K562 (cell line): Measurements from ENCODE around the gene SPCS3. TPM values are rescaled to one million over a fixed set of nuclear protein-coding genes. Genes with fewer than 3 reads are reported as not detected.

Experiments
- CBX3 ChIP-seq, 2 experiments: IDR thresholded peaks; 1 replicate in 1 of 2; 2 replicates in 1 of 2; pipeline ENCODE4 v1.6.1; 2012; ENCODE audit warnings: inconsistent platforms in 2 of 2, low read length in 2 of 2, borderline replicate concordance in 1 of 2, control low read depth in 1 of 2
- ELF4 ChIP-seq: fragments of 450-650 bp; formaldehyde crosslinking; IDR thresholded peaks from 2 replicates; pipeline ENCODE4 v1.4.0; 2022; ENCODE audit warnings: missing genetic modification characterization
- GABPB2 ChIP-seq: fragments of 250-450 bp; sonication (Bioruptor Pico); conservative IDR thresholded peaks from 2 replicates; pipeline ENCODE4 v1.5.1; 2021; ENCODE audit warnings: mild to moderate bottlenecking
- JUNB ChIP-seq: fragments of 450-650 bp; formaldehyde crosslinking; conservative IDR thresholded peaks from 2 replicates; pipeline ENCODE4 v1.4.0; 2020; ENCODE audit warnings: mild to moderate bottlenecking
- LEF1 ChIP-seq: fragments of 450-650 bp; IDR thresholded peaks from 2 replicates; pipeline ENCODE4 v1.6.1; 2016; ENCODE audit warnings: mild to moderate bottlenecking
- MTA1 ChIP-seq: fragments of 450-650 bp; IDR thresholded peaks from 2 replicates; pipeline ENCODE4 v1.6.1; 2017; ENCODE audit warnings: borderline replicate concordance
- NFYB ChIP-seq: IDR thresholded peaks from 2 replicates; pipeline ENCODE4 v1.6.1; 2011; ENCODE audit warnings: mild to moderate bottlenecking, moderate library complexity; ENCODE audit not compliant: insufficient read length; ENCODE audit errors: extremely low read depth
- RFX1 ChIP-seq: fragments of 450-650 bp; IDR thresholded peaks from 2 replicates; pipeline ENCODE4 v1.6.1; 2016; ENCODE audit warnings: mild to moderate bottlenecking, moderate library complexity
- RREB1 ChIP-seq: fragments of 250-450 bp; sonication (Bioruptor Pico); IDR thresholded peaks from 2 replicates; pipeline ENCODE4 v1.4.0; 2020
- SIN3B ChIP-seq: fragments of 450-650 bp; IDR thresholded peaks from 2 replicates; pipeline ENCODE4 v1.6.1; 2017; ENCODE audit warnings: low read depth, mild to moderate bottlenecking, moderate library complexity
- SLC30A9 ChIP-seq: fragments of 250-450 bp; sonication (Bioruptor Pico); IDR thresholded peaks from 2 replicates; pipeline ENCODE4 v1.8.0; 2022; ENCODE audit warnings: mild to moderate bottlenecking, moderate library complexity
- SMARCA5 ChIP-seq: fragments of 450-650 bp; IDR thresholded peaks from 2 replicates; pipeline ENCODE4 v1.6.1; 2016
- SMARCE1 ChIP-seq: fragments of 450-650 bp; IDR thresholded peaks from 2 replicates; pipeline ENCODE4 v1.7.1; 2016; ENCODE audit warnings: mild to moderate bottlenecking
- TAF7 ChIP-seq: fragments of 450-650 bp; IDR thresholded peaks from 2 replicates; pipeline ENCODE4 v1.6.1; 2016; ENCODE audit warnings: missing genetic modification characterization, missing compliant biosample characterization
- TAL1 ChIP-seq: fragments of 450-650 bp; IDR thresholded peaks from 2 replicates; pipeline ENCODE4 v1.6.1; 2016; ENCODE audit warnings: mild to moderate bottlenecking
- TBP ChIP-seq: optimal IDR thresholded peaks from 2 replicates; pipeline ENCODE3; 2011; ENCODE audit warnings: low read depth, low read length, improper control_type of control experiment
- YBX1 ChIP-seq: fragments of 450-650 bp; IDR thresholded peaks from 2 replicates; pipeline ENCODE4 v1.7.1; 2016; ENCODE audit warnings: mild to moderate bottlenecking
- ZNF239 ChIP-seq: fragments of 250-450 bp; sonication (Bioruptor Pico); IDR thresholded peaks from 2 replicates; pipeline ENCODE4 v1.4.0; 2020; ENCODE audit warnings: mild to moderate bottlenecking
- ZNF316 ChIP-seq: fragments of 450-650 bp; IDR thresholded peaks from 2 replicates; pipeline ENCODE4 v1.6.1; 2016
- ZNF766 ChIP-seq: fragments of 200-800 bp; sonication (Bioruptor generic); conservative IDR thresholded peaks from 2 replicates; pipeline ENCODE4 v1.6.1; 2016; ENCODE audit warnings: missing genetic modification characterization, missing compliant biosample characterization
- polyA plus RNA-seq, 8 experiments: library from polyadenylated mRNA; depleted of rRNA in 4 of 8; stranded (reverse) in 5 of 8; unstranded in 3 of 8; fragments of >200 nt; fragmentation: Nextera tagmentation in 2 of 8; fragmentation: Illumina TruSeq in 1 of 8; extraction: Ambion mirVana in 2 of 8; extraction: Trizol in 1 of 8; gene quantifications; 2 replicates each; pipeline versions ENCODE4 v1.2.1 to v1.2.3, GENCODE V29; 2011 to 2014; ENCODE audit warnings: inconsistent platforms in 1 of 8, missing spikeins in 1 of 8
- total RNA-seq, 7 experiments: library from RNA; depleted of rRNA in 6 of 7; stranded (reverse); fragments of >200 nt in 6 of 7; fragmentation: Illumina TruSeq in 2 of 7; extraction: Trizol in 2 of 7; gene quantifications; 2 replicates each; pipeline versions ENCODE4 v1.2.1 to v1.2.3, GENCODE V29; 2011 to 2021; ENCODE audit warnings: low replicate concordance in 1 of 7
- TF ChIP-seq, protein P1 (sequence below): sonication (generic); formaldehyde crosslinking; IDR thresholded peaks from 2 replicates; pipeline ENCODE4 v1.8.1; 2023; ENCODE audit warnings: mild to moderate bottlenecking, missing genetic modification reagents
- TF ChIP-seq, protein P2 (sequence below): fragments of 250-450 bp; sonication (Bioruptor Pico); IDR thresholded peaks from 2 replicates; pipeline ENCODE4 v1.8.0; 2022; ENCODE audit warnings: inconsistent platforms, mild to moderate bottlenecking, moderate library complexity, borderline replicate concordance

Gene SPCS3
- total and polyA plus RNA-seq, 9 of the 15 experiments (the other 6 are each of a cell fraction or from before 2014, with no cell fraction given): 64.6 to 196 (median 85.4) TPM

DNA sequence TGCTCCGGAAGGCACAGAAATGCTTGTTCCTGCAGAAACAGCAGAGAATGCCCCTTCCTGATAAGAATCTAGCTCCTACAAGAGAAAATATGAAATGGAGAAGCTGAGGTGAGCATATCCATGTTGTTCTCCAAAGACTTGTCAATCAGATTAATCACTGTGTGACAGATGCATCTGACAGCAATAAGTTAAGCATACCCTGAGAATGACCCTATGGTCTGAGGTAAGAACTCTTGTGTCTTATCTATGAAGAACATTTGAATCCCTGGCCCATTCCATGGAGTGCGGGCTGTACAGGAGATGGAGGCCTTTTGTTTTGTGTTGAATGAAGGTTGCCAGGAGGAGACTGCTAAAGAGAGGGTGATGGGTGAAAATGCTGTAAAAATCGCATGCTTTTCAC, 29.2 kb upstream of the SPCS3 start (continued):
- TF ChIP-seq, protein P1, sequence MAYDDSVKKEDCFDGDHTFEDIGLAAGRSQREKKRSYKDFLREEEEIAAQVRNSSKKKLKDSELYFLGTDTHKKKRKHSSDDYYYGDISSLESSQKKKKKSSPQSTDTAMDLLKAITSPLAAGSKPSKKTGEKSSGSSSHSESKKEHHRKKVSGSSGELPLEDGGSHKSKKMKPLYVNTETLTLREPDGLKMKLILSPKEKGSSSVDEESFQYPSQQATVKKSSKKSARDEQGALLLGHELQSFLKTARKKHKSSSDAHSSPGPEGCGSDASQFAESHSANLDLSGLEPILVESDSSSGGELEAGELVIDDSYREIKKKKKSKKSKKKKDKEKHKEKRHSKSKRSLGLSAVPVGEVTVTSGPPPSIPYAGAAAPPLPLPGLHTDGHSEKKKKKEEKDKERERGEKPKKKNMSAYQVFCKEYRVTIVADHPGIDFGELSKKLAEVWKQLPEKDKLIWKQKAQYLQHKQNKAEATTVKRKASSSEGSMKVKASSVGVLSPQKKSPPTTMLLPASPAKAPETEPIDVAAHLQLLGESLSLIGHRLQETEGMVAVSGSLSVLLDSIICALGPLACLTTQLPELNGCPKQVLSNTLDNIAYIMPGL (CRISPR knock-in tag): no peak
- TF ChIP-seq TAL1 (peak; percentile 79), NFYB (no peak), RREB1 (CRISPR knock-in tag) (no peak), TAF7 (tag) (no peak), ELF4 (CRISPR knock-in tag) (no peak), ZNF239 (CRISPR knock-in tag) (no peak), RFX1 (peak; percentile 31; the same call in 1 of the 2 replicates), LEF1 (peak; percentile 67; the same call in 1 of the 2 replicates), TBP (peak; percentile 23), ZNF766 (no peak), JUNB (CRISPR knock-in tag) (no peak), SIN3B (no peak), SLC30A9 (CRISPR knock-in tag) (no peak), SMARCA5 (no peak), CBX3 (IDR thresholded peaks at IDR 0.05; ENCODE audit: borderline replicate concordance in 1 of 2, low read length in 2 of 2) (peak in 1 of 2 experiments; percentile 55; a peak in 1 of 3 replicates), SMARCE1 (0 out of 2 replicates have a peak, but pooled peaks have one; percentile 54), MTA1 (0 out of 2 replicates have a peak, but pooled peaks have one; percentile 44), YBX1 (no peak), GABPB2 (no peak), ZNF316 (no peak)
- TF ChIP-seq, protein P2, sequence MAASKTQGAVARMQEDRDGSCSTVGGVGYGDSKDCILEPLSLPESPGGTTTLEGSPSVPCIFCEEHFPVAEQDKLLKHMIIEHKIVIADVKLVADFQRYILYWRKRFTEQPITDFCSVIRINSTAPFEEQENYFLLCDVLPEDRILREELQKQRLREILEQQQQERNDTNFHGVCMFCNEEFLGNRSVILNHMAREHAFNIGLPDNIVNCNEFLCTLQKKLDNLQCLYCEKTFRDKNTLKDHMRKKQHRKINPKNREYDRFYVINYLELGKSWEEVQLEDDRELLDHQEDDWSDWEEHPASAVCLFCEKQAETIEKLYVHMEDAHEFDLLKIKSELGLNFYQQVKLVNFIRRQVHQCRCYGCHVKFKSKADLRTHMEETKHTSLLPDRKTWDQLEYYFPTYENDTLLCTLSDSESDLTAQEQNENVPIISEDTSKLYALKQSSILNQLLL (CRISPR knock-in tag): no peak
